EL (cell line): ENCODE results near the gene SYDE2.
"Not testable (repeated sequence)": the region's sequence is repeated elsewhere in the genome, so short reads cannot be mapped to it uniquely, and the experiment has no call there.

Experiments
- DNase-seq: peaks from one replicate; pipeline ENCODE4 v3.0.0-alpha.2; 2016

The SYDE2 gene

GRCh38 chr1:85208488-85208887, 7.7 kb upstream of the SYDE2 start:
- DNase-seq, result no peak

GRCh38 chr1:85203573-85204171, 2.9 kb upstream of the SYDE2 start:
- DNase-seq, result peak; percentile 80

- no peak for DNase-seq
These were observed 2.0 kb upstream of the SYDE2 start for GRCh38 chr1:85202864-85203255.

DNA sequence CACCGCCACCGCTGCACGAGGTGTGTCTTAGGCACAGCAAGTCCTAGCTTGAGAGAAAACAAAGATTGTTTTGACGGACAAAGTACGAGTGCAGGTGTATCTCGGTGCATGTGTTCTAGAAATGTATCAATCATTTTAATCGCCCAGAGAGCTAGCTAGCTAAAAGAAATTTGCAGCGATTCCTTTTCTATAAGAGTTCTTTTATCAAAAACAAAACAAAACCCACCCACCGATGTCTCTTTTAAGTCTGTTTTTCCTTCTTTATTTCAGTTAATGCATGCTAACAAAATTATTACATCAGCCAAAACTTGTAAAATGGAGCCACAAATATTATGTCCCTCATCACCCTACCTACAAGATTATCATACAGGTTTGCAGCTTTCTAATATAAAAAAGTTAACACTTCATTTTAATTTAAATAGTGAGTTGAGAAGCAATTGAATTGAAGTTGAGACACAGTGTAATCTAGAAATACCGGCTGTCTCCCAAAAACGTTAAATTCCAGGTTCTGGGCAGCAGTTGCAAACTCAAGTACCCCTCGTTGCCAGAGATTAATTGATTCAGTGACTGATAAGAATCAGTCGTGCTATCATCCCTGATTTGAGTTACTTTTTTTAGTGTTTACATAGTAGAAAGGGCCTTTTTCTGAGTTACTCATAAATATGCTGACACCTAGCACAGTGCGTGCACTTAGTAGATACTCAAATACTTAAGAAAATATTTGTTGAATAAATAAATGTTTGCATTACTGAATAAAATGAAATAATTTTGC, 1.5 kb upstream of the SYDE2 start:
- DNase-seq, result no peak

- DNase-seq, result peak; percentile 82
These were observed 700 bp upstream of the SYDE2 start for GRCh38 chr1:85201340-85202091.

- DNase-seq, result no peak
These were observed 951 bp downstream of the SYDE2 start for GRCh38 chr1:85199667-85200462.

GRCh38 chr1:85198864-85199263, 2.0 kb downstream of the SYDE2 start:
- DNase-seq, result no peak

- DNase-seq, result no peak
These were observed 4.5 kb downstream of the SYDE2 start for GRCh38 chr1:85196358-85196757.

- no peak for DNase-seq
These were observed 5.1 kb downstream of the SYDE2 start for GRCh38 chr1:85195703-85196102.

- not testable (repeated sequence) for DNase-seq
These were observed 8.7 kb downstream of the SYDE2 start for GRCh38 chr1:85192129-85192528.

GRCh38 chr1:85189120-85189519, 11.7 kb downstream of the SYDE2 start:
- no peak for DNase-seq

DNA sequence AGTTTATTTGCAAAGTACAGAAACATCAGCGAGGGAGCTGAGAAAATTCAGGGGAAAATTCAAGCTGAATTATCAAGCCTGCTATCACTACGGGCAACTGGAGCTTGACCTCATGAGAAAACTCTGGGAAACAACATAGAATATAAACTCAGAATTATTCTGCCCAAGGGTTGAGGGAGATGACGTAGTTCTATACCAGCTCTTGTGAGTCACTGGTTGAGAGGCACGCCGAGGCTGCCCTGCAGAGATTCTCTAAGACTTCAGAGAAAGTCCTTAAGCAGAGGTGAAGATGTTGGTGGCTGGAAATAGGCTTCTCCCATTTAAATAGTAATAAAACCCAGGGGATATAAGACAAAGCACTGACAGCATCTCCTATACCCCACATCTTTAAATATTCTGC, 12.3 kb downstream of the SYDE2 start:
- DNase-seq, result peak; percentile 20

DNA sequence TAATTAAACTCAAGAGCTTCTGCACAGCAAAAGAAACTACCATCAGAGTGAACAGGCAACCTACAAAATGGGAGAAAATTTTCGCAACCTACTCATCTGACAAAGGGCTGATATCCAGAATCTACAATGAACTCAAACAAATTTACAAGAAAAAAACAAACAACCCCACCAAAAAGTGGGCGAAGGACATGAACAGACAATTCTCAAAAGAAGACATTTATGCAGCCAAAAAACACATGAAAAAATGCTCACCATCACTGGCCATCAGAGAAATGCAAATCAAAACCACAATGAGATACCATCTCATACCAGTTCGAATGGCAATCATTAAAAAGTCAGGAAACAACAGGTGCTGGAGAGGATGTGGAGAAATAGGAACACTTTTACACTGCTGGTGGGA, 13.8 kb downstream of the SYDE2 start:
- DNase-seq, result not testable (repeated sequence)

DNA sequence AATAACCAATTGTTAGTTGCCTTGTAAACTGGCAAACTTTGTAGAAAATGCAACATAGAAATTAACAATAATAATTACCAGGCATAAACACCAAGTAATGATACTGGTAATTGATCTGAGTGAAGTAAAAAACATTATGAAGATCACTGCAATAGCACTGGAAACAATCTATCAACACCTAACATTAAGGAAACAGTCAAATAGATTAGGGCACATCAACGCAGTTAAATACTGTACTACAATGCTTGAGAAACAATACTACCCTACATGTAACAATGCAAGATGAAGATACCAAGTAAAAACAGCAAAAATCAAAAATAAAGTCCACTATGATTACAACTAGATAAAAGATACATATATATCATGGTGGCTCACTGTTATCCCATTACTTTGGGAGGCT, 16.6 kb downstream of the SYDE2 start:
- DNase-seq, result no peak

GRCh38 chr1:85182700-85183099, 18.1 kb downstream of the SYDE2 start:
- no peak for DNase-seq

GRCh38 chr1:85180869-85181268, 19.9 kb downstream of the SYDE2 start:
- no peak for DNase-seq

DNA sequence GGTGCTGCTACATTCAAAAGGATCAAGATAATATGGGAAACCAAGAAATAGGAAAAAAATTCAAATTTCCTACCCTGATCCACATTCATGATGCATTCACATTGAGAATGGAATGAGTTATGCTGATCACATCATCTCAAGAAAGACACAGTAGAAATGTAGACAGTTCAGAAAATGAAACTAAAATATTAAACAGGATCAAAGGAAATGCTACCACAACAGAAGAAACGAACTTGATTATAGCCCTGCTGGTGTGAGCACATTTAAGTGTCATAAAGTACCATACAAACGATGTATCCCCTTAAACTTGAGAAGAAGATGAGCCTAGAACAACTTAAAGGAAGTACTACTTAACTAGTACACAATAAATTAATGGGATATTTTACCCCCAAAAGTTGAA, 21.3 kb downstream of the SYDE2 start:
- DNase-seq, result no peak

DNA sequence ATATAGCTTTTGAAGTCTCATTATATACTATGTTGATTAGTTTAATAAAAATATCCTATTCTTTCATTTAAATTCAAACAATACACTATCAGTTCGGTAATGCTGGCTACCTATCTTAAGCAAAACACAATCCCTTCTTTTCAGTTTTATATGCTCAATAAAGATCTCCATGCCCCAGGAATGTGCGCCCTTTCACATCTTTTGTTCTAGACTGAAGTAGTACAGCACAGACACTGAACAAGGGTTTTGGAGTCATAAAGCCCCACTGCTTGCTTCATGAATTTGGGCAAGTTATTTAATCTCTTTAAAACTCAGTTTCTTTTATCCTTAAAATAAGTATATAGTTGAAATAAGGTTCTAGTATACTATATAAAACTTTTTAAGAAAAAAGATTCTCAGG, 22.4 kb downstream of the SYDE2 start:
- no peak for DNase-seq

- DNase-seq, result no peak
These were observed 26.3 kb downstream of the SYDE2 start for GRCh38 chr1:85174503-85174902.

GRCh38 chr1:85172684-85173337, 28.0 kb downstream of the SYDE2 start:
- no peak for DNase-seq

GRCh38 chr1:85171721-85172120, 29.1 kb downstream of the SYDE2 start:
- DNase-seq, result no peak

GRCh38 chr1:85168884-85169283, 31.9 kb downstream of the SYDE2 start:
- no peak for DNase-seq

DNA sequence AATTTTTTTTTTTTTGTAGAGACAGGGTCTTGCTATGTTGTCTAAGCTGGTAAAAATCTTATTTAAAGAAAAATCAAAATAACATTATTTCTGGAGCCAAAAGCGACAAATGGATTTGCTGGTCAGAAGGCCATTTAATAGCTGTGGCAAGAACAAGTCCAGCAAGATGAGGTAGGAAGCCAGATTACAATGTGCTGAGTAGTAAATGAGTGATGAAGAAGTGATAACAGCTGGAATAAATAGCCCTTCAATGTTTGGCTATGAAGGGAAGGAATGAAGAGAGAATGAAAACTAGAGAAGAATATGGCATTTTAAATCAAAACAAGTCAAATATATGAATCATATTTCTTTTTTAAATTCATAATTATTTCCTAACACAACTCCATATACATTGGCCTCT, 34.5 kb downstream of the SYDE2 start:
- DNase-seq, result no peak
